Neural cell (in vitro differentiated cells): ENCODE data around the gene APOC4. TPM values are rescaled to one million over a fixed set of nuclear protein-coding genes. Genes with fewer than 3 reads are reported as not detected.

Experiments used
- H2AFZ ChIP-seq: fragments of 200-600, 300-800 bp; sonication (generic), shearing (Covaris generic); 2 replicates; pipeline ENCODE4 v1.6.0; 2014; ENCODE audit warnings: low read depth, mild to moderate bottlenecking, antibody characterized with exemption, low read length, moderate library complexity
- H3F3A ChIP-seq: fragments of 200-600 bp; shearing (Covaris generic); 2 replicates; pipeline ENCODE4 v1.6.1; 2016; ENCODE audit warnings: mild to moderate bottlenecking, moderate library complexity, mixed read lengths, antibody characterized with exemption, low read length; ENCODE audit not compliant: insufficient read depth, poor library complexity, severe bottlenecking
- H3K27ac ChIP-seq: fragments of 200-600, 300-800 bp; sonication (generic), shearing (Covaris generic); 2 replicates; pipeline ENCODE4 v1.5.1; 2014; ENCODE audit warnings: mild to moderate bottlenecking, low read length, moderate library complexity
- H3K27me3 ChIP-seq: fragments of 300-800, 200-600 bp; sonication (generic), shearing (Covaris generic); 2 replicates; pipeline ENCODE4 v1.6.0; 2014; ENCODE audit warnings: mild to moderate bottlenecking, low read depth, low read length, moderate library complexity; ENCODE audit not compliant: insufficient read depth
- H3K36me3 ChIP-seq: fragments of 300-800, 200-600 bp; sonication (generic), shearing (Covaris generic); 2 replicates; pipeline ENCODE4 v1.5.1; 2014; ENCODE audit warnings: mild to moderate bottlenecking, antibody characterized with exemption, low read length, moderate library complexity; ENCODE audit not compliant: insufficient read depth
- H3K4me2 ChIP-seq: fragments of 300-800, 200-600 bp; sonication (generic), shearing (Covaris generic); 2 replicates; pipeline ENCODE4 v1.6.0; 2014; ENCODE audit warnings: mild to moderate bottlenecking, low read length
- H3K4me3 ChIP-seq: fragments of 300-800, 200-600 bp; sonication (generic), shearing (Covaris generic); 2 replicates; pipeline ENCODE4 v1.5.1; 2014; ENCODE audit warnings: mild to moderate bottlenecking, low read length, moderate library complexity
- H3K79me2 ChIP-seq: fragments of 200-600 bp; shearing (Covaris generic); replicated peaks from 2 replicates; pipeline ENCODE4 v1.6.0; 2014; ENCODE audit warnings: mild to moderate bottlenecking, low read length, moderate library complexity; ENCODE audit not compliant: insufficient read depth
- H3K9ac ChIP-seq: fragments of 300-800, 200-600 bp; sonication (generic), shearing (Covaris generic); 2 replicates; pipeline ENCODE4 v1.6.1; 2016; ENCODE audit warnings: mild to moderate bottlenecking, low read length, mixed read lengths
- H3K9me2 ChIP-seq: fragments of 200-600 bp; shearing (Covaris generic); 2 replicates; pipeline ENCODE4 v1.6.1; 2016; ENCODE audit warnings: mild to moderate bottlenecking, low read length, mixed read lengths; ENCODE audit not compliant: insufficient read depth
- H3K9me3 ChIP-seq: fragments of 200-600, 300-800 bp; sonication (generic), shearing (Covaris generic); 2 replicates; pipeline ENCODE4 v1.6.1; 2016; ENCODE audit warnings: mild to moderate bottlenecking, mixed run types, low read length, moderate library complexity, mixed read lengths
- H4K20me1 ChIP-seq: fragments of 200-600 bp; shearing (Covaris generic); 2 replicates; pipeline ENCODE4 v1.6.1; 2016; ENCODE audit warnings: mild to moderate bottlenecking, mixed run types; ENCODE audit not compliant: insufficient read depth
- CTCF ChIP-seq: fragments of 450-650 bp; IDR thresholded peaks from 2 replicates; pipeline ENCODE4 v1.5.1; 2014; ENCODE audit warnings: antibody characterized with exemption, mild to moderate bottlenecking, moderate library complexity; ENCODE audit not compliant: poor library complexity, severe bottlenecking
- EP300 ChIP-seq: fragments of 450-650 bp; conservative IDR thresholded peaks from 2 replicates; pipeline ENCODE4 v1.6.1; 2014; ENCODE audit warnings: antibody characterized with exemption, mild to moderate bottlenecking, moderate library complexity; ENCODE audit not compliant: poor library complexity, severe bottlenecking
- EZH2 ChIP-seq: fragments of 200-600, 300-800 bp; shearing (Covaris generic), sonication (generic); IDR thresholded peaks from 2 replicates; pipeline ENCODE4 v1.6.1; 2014; ENCODE audit warnings: antibody characterized with exemption, low read length, borderline replicate concordance, mild to moderate bottlenecking; ENCODE audit not compliant: insufficient read depth, poor library complexity, severe bottlenecking
- MXI1 ChIP-seq: fragments of 450-650 bp; conservative IDR thresholded peaks from 2 replicates; pipeline ENCODE4 v1.6.1; 2014; ENCODE audit warnings: antibody characterized with exemption, mild to moderate bottlenecking; ENCODE audit not compliant: poor library complexity, severe bottlenecking
- POLR2AphosphoS5 ChIP-seq: IDR thresholded peaks from 2 replicates; pipeline ENCODE4 v1.6.1; 2012
- RAD21 ChIP-seq: fragments of 450-650 bp; conservative IDR thresholded peaks from 2 replicates; pipeline ENCODE4 v1.6.1; 2014; ENCODE audit warnings: antibody characterized with exemption, mild to moderate bottlenecking, moderate library complexity
- REST ChIP-seq: IDR thresholded peaks from 2 replicates; pipeline ENCODE4 v1.6.1; 2012; ENCODE audit warnings: borderline replicate concordance
- SMC3 ChIP-seq: fragments of 450-650 bp; conservative IDR thresholded peaks from 2 replicates; pipeline ENCODE4 v1.6.1; 2014; ENCODE audit warnings: antibody characterized with exemption, mild to moderate bottlenecking, moderate library complexity; ENCODE audit not compliant: poor library complexity
- TAF1 ChIP-seq: IDR thresholded peaks from 2 replicates; pipeline ENCODE4 v1.6.1; 2012; ENCODE audit warnings: low read depth
- polyA plus RNA-seq: library from polyadenylated mRNA; depleted of rRNA; stranded (reverse); fragments of >200 nt; gene quantifications from 2 replicates; pipeline ENCODE4 v1.2.3, GENCODE V29; 2014

APOC4 gene
- polyA plus RNA-seq, 1 donor from 2014 or later: not detected

- no peaks in the 10 kb centered on the region for H3K36me3 ChIP-seq
- peak overlapping the region; percentile 99 for H3K4me2 ChIP-seq
- no peaks in the 10 kb centered on the region for H3K27me3 ChIP-seq
- H2AFZ ChIP-seq: peak overlapping the region; percentile 80
- peak overlapping the region; percentile 93 for H3K9ac ChIP-seq
- H4K20me1 ChIP-seq: no peaks in the 10 kb centered on the region
- no peaks in the 10 kb centered on the region for H3K9me3 ChIP-seq
- TF ChIP-seq MXI1 (no peak), EZH2 (no peak), CTCF (no peak), EP300 (no peak), SMC3 (no peak), REST (no peak), TAF1 (no peak), RAD21 (no peak), POLR2AphosphoS5 (no peak)
- peaks cover 3% of the 10 kb centered on the region for H3F3A ChIP-seq
- peak overlapping the region; percentile 99 for H3K4me3 ChIP-seq
- H3K27ac ChIP-seq: peak overlapping the region; percentile 88
- no peaks in the 10 kb centered on the region for H3K9me2 ChIP-seq
- peaks cover 53% of the 10 kb centered on the region for H3K79me2 ChIP-seq
These were observed 13.7 kb downstream of the APOC4 start for GRCh38 chr19:44955505-44956439.

- no peak overlapping the region for H3K4me2 ChIP-seq
- no peak overlapping the region for H2AFZ ChIP-seq
- H3K9me2 ChIP-seq: no peaks in the 10 kb centered on the region
- no peaks in the 10 kb centered on the region for H3K36me3 ChIP-seq
- H3K9me3 ChIP-seq: no peaks in the 10 kb centered on the region
- H3K79me2 ChIP-seq: peaks cover 53% of the 10 kb centered on the region
- H4K20me1 ChIP-seq: no peaks in the 10 kb centered on the region
- H3K27me3 ChIP-seq: no peaks in the 10 kb centered on the region
- no peak overlapping the region for H3K27ac ChIP-seq
- peaks cover 3% of the 10 kb centered on the region for H3F3A ChIP-seq
- peak overlapping the region; percentile 99 for H3K4me3 ChIP-seq
- TF ChIP-seq SMC3 (no peak), MXI1 (no peak), RAD21 (no peak), POLR2AphosphoS5 (no peak), EZH2 (no peak), TAF1 (no peak), CTCF (no peak), REST (no peak), EP300 (no peak)
- H3K9ac ChIP-seq: peak overlapping the region; percentile 16
These were observed 15.5 kb downstream of the APOC4 start for GRCh38 chr19:44957526-44957925.
